GM12878 (cell line): Measurements from ENCODE around the gene MTA3.

ENCODE experiments used
- CTCF ChIP-seq, 3 experiments: IDR thresholded peaks in 2 of 3; conservative IDR thresholded peaks in 1 of 3; 2 replicates each; pipeline ENCODE4 v1.5.1; 2011; ENCODE audit warnings: low read depth in 3 of 3, low read length in 3 of 3, mild to moderate bottlenecking in 3 of 3, control low read depth in 2 of 3, moderate library complexity in 2 of 3, inconsistent platforms in 1 of 3, mixed read lengths in 1 of 3; ENCODE audit not compliant: control insufficient read depth in 2 of 3, insufficient read depth in 1 of 3; ENCODE audit errors: extremely low read depth in 1 of 3
- EP300 ChIP-seq, 2 experiments: fragments of 150-350 bp in 1 of 2; IDR thresholded peaks; 2 replicates each; pipeline ENCODE4 v1.6.1; 2011 to 2012; ENCODE audit warnings: low read depth in 2 of 2, low read length in 2 of 2, borderline replicate concordance in 1 of 2, improper control_type of control experiment in 1 of 2, inconsistent platforms in 1 of 2; ENCODE audit not compliant: control insufficient read depth in 1 of 2
- ESRRA ChIP-seq: IDR thresholded peaks from 2 replicates; pipeline ENCODE4 v1.6.1; 2012; ENCODE audit warnings: mild to moderate bottlenecking, low read length, improper control_type of control experiment
- GABPA ChIP-seq: IDR thresholded peaks from 2 replicates; pipeline ENCODE4 v1.6.1; 2014; ENCODE audit warnings: antibody characterized with exemption, low read depth, mild to moderate bottlenecking, inconsistent platforms
- HCFC1 ChIP-seq: fragments of 150-350 bp; IDR thresholded peaks from 2 replicates; pipeline ENCODE4 v1.6.1; 2014; ENCODE audit warnings: low read length
- JUNB ChIP-seq: IDR thresholded peaks from 2 replicates; pipeline ENCODE4 v1.6.1; 2016; ENCODE audit warnings: antibody characterized with exemption, mild to moderate bottlenecking
- PBX3 ChIP-seq: IDR thresholded peaks from 2 replicates; pipeline ENCODE4 v1.6.1; 2011; ENCODE audit warnings: mild to moderate bottlenecking, low read depth, low read length, moderate library complexity; ENCODE audit not compliant: insufficient replicate concordance
- POLR2A ChIP-seq: IDR thresholded peaks from 2 replicates; pipeline ENCODE4 v1.6.1; 2011; ENCODE audit warnings: low read depth, mild to moderate bottlenecking, low read length
- POLR2AphosphoS5 ChIP-seq: IDR thresholded peaks from 2 replicates; pipeline ENCODE4 v1.6.1; 2011; ENCODE audit warnings: mild to moderate bottlenecking, low read length, inconsistent platforms
- RCOR1 ChIP-seq: conservative IDR thresholded peaks from 2 replicates; pipeline ENCODE4 v1.6.1; 2012; ENCODE audit warnings: low read depth, low read length, improper control_type of control experiment
- RFX5 ChIP-seq: IDR thresholded peaks from 2 replicates; pipeline ENCODE4 v1.6.1; 2011; ENCODE audit warnings: low read depth, low read length, improper control_type of control experiment
- SMC3 ChIP-seq: IDR thresholded peaks from 2 replicates; pipeline ENCODE4 v1.6.1; 2011; ENCODE audit warnings: low read length, improper control_type of control experiment, borderline replicate concordance
- SP1 ChIP-seq: IDR thresholded peaks from one replicate; pipeline ENCODE4 v1.6.1; 2011; ENCODE audit warnings: low read depth, low read length
- SUPT20H ChIP-seq: IDR thresholded peaks from 2 replicates; pipeline ENCODE4 v1.6.1; 2011; ENCODE audit warnings: low read depth, mild to moderate bottlenecking, low read length, moderate library complexity, borderline replicate concordance; ENCODE audit not compliant: control insufficient read depth

- no peak for TF ChIP-seq GABPA
- no peak for TF ChIP-seq HCFC1
- no peak for TF ChIP-seq SMC3
- no peak for TF ChIP-seq EP300 (IDR thresholded peaks at IDR 0.05; ENCODE audit: borderline replicate concordance in 1 of 2, control insufficient read depth in 1 of 2, low read depth in 2 of 2, low read length in 2 of 2)
- no peak for TF ChIP-seq ESRRA
- TF ChIP-seq POLR2A = no peak
- TF ChIP-seq RFX5 = no peak
- TF ChIP-seq CTCF (IDR thresholded peaks at IDR 0.05 in 2 of 3, conservative IDR thresholded peaks at IDR 0.05 in 1 of 3; ENCODE audit: control insufficient read depth in 2 of 3, extremely low read depth in 1 of 3, insufficient read depth in 1 of 3, low read depth in 3 of 3, low read length in 3 of 3) = no peak
- no peak for TF ChIP-seq JUNB
- no peak for TF ChIP-seq RCOR1
- no peak for TF ChIP-seq SUPT20H
- TF ChIP-seq SP1 = no peak
- TF ChIP-seq POLR2AphosphoS5 = no peak
- no peak for TF ChIP-seq PBX3
These were observed 91.2 kb downstream of the MTA3 start for GRCh38 chr2:42659609-42660008.
